Esophagus (tissue), 2 donors: ENCODE results near the gene PSMB7. TPM values are rescaled to one million over a fixed set of nuclear protein-coding genes. Genes with fewer than 3 reads are reported as not detected.

Source experiments
- H3K27ac ChIP-seq, 2 donors: one replicate each; pipeline ENCODE4 v1.5.1; 2013; ENCODE audit warnings: low read depth in 2 of 2, mild to moderate bottlenecking in 2 of 2, inconsistent platforms in 1 of 2, low read length in 1 of 2, moderate library complexity in 1 of 2
- H3K27me3 ChIP-seq, 2 donors: one replicate each; pipeline ENCODE4 v1.6.1; 2013; ENCODE audit warnings: low read length in 2 of 2, control low read depth in 1 of 2, mild to moderate bottlenecking in 1 of 2; ENCODE audit not compliant: insufficient read depth in 2 of 2, control insufficient read depth in 1 of 2
- H3K36me3 ChIP-seq, 2 donors: one replicate each; pipeline ENCODE4 v1.6.1; 2013; ENCODE audit warnings: low read length in 1 of 2; ENCODE audit not compliant: control insufficient read depth in 2 of 2, insufficient read depth in 2 of 2
- H3K4me1 ChIP-seq, 2 donors: one replicate each; pipeline ENCODE4 v1.6.1; 2013; ENCODE audit warnings: low read length in 1 of 2; ENCODE audit not compliant: control insufficient read depth in 2 of 2, insufficient read depth in 2 of 2
- H3K4me3 ChIP-seq, 2 donors: one replicate each; pipeline ENCODE4 v1.5.1; 2013; ENCODE audit warnings: low read length in 2 of 2, mild to moderate bottlenecking in 2 of 2, low read depth in 1 of 2, moderate library complexity in 1 of 2
- H3K9me3 ChIP-seq, 2 donors: one replicate each; pipeline ENCODE4 v1.6.1; 2013; ENCODE audit warnings: mild to moderate bottlenecking in 2 of 2, low read depth in 1 of 2, low read length in 1 of 2, moderate library complexity in 1 of 2; ENCODE audit not compliant: control insufficient read depth in 2 of 2, insufficient read depth in 1 of 2
- WGBS, 2 donors: extraction: QIAGEN DNeasy Blood & Tissue Kit; methylation state at CpG; one replicate each; pipeline ENCODE4 v1.1.7; 2013; 5-methylcytosine and 5-hydroxymethylcytosine counted together
- polyA plus RNA-seq, 2 donors: library from polyadenylated mRNA; stranded (reverse); fragments of 200-250 nt; gene quantifications; one replicate each; pipeline ENCODE4 v1.2.3, GENCODE V29; 2013
- donor health status: healthy with polysubstance abuse.
- donor health status: Bipolar disorder and iron deficiency.

Gene PSMB7
- polyA plus RNA-seq, 2 donors = 137 to 190 TPM

DNA sequence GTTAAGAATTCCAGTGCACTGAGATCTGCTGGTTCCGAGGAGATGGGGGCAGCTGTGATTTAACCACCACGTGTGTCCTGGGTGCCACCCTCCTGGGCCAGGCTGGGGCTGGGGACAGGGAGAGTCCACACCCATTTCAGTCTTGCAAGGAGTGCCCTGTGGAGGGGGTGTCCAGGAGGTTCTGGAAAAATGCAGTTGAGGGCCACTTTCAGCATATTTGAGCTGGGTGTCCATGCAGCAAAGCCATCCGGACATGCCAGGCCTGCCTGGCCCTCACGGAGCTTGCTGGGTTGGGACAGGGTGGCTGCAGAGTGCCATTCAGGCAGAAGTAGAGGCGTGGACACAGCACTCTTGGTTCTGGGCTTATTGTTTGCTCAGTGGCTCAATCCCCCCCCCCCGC, 89.4 kb downstream of the PSMB7 start:
- Histone ChIP-seq H3K27ac (no peak overlapping the region), H3K9me3 (no peaks in the 10 kb centered on the region), H3K27me3 (no peaks in the 10 kb centered on the region), H3K4me1 (no peaks in the 10 kb centered on the region), H3K36me3 (peaks cover 0 to 10% of the 10 kb centered on the region in 2 donors), H3K4me3 (no peak overlapping the region)
- WGBS, 2 donors = 85 to 94% methylated on average over 6 of the region's 6 CpGs

DNA sequence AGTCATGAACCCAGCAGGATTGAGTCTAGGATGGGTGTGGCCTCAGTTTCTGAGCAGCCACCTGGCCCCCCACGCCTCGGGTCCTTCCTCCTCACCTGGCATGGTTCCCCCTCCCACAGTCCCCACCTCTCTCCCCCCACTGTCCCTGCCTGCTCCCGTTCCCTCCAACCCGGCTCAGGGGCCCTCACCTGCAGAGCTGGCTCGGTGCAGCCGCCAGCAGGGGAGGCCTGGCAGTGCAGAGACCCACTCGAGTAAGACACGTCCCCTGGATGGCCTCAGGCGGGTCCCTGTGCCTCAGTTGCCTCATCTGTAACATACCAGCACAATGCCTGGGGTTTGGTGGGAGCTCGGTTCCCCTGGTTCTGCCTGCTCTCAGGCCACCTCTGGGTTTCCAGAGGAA, 91.3 kb downstream of the PSMB7 start:
- H3K27ac ChIP-seq = no peak overlapping the region
- H3K4me3 ChIP-seq = no peak overlapping the region
- no peaks in the 10 kb centered on the region for H3K27me3 ChIP-seq
- 85 to 89% methylated on average over 10 of the region's 10 CpGs for WGBS, 2 donors
- H3K4me1 ChIP-seq = peaks cover 0 to 3% of the 10 kb centered on the region in 2 donors
- H3K9me3 ChIP-seq = no peaks in the 10 kb centered on the region
- peaks cover 0 to 8% of the 10 kb centered on the region in 2 donors for H3K36me3 ChIP-seq

DNA sequence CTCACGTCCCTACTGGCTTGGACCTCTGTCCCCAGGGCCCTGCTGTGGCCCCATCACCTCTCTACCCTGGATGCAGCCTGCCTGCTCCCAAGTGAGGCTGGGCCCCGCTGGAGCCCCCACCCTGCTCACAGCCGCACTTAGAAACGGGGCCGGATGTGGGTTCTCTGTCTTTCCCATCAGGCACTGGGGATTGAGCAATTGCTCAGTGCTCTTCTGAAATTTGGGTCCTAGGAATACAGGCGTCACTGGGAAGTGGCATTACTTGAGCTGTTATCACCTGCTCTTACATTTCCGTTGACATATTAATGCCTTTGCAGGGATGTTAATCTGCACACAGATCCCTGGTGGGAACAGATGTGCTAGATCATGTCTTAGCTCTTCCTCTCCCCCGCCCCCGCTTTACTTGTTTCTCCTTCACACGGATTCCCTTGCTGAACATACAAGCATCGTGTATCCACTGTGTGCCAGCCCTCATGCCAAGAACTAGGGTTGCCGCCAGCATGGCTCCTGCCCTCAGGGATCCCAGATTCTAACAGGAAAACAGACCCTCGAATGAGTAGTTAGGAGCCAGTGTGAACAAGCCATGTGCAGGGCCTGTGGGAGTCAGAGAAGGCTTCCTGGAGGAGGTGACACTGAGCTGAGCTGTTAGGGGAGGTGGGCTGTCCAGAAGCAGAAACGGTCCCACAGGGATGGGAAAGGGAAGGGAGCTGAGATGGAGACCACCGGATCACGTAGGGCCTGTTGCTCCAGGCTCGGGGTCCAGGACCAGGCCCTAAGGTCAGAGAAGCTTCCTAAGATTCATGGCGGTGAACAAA, 92.4 kb downstream of the PSMB7 start:
- Histone ChIP-seq H3K9me3 (no peaks in the 10 kb centered on the region), H3K4me1 (peaks cover 0 to 3% of the 10 kb centered on the region in 2 donors), H3K27me3 (no peaks in the 10 kb centered on the region), H3K36me3 (peaks cover 0 to 3% of the 10 kb centered on the region in 2 donors), H3K27ac (no peak overlapping the region), H3K4me3 (no peak overlapping the region)
- WGBS, 2 donors = 89 to 90% methylated on average over 18 of the region's 18 CpGs

- Histone ChIP-seq H3K27me3 (no peaks in the 10 kb centered on the region), H3K27ac (no peak overlapping the region), H3K36me3 (peaks cover 0 to 3% of the 10 kb centered on the region in 2 donors), H3K9me3 (no peaks in the 10 kb centered on the region), H3K4me3 (no peak overlapping the region), H3K4me1 (peaks cover 0 to 3% of the 10 kb centered on the region in 2 donors)
- 66 to 71% methylated on average over 4 of the region's 4 CpGs for WGBS, 2 donors
These were observed 93.3 kb downstream of the PSMB7 start for GRCh38 chr9:124321935-124322334.

- Histone ChIP-seq H3K9me3 (no peaks in the 10 kb centered on the region), H3K36me3 (peaks cover 0 to 3% of the 10 kb centered on the region in 2 donors), H3K27ac (no peak overlapping the region), H3K4me3 (no peak overlapping the region), H3K4me1 (peaks cover 0 to 3% of the 10 kb centered on the region in 2 donors), H3K27me3 (no peaks in the 10 kb centered on the region)
- 91 to 93% methylated on average over 12 of the region's 12 CpGs for WGBS, 2 donors
These were observed 93.8 kb downstream of the PSMB7 start for GRCh38 chr9:124321416-124321815.

DNA sequence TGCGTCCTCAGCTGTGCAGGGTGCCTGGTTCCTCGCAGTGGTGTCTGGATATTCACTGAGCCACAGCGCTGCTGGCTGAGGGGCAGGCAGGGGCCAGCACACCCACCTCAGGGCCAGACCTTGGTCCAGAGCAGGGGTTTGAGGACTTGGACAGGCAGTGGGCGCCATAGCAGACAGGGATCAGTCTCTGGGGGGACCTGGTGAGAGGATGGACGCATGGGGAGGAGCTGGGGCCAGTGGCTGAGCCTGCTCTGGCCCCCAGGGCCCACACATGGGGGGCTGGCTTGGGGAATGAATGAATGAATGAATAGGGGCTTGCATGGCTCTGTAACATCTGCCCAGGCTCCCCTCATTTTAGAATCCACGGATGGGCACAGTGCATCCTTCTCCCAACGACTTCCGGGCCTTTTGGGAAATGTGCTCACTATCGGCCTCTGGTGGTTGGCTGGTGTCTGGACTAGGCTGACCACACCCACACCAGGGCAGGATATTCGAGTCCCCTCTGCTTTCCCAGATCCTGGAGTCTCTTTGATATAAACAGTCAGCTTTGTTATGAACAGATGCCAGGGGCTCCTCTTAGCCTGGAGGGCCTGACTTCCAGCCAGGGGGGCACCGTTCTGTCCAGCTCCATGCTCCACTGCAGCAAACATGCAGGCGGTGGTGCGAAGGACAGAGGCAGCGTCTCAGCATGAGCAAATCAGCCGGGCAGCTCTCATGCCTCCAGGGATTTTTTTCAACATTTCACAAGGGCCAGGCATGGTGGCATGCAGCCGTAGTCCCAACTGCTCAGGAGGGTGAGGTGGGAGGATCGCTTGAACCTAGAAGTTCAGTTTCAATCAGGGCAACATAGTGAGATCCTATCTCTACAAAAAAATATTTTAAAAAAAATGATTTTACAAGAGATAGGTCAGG, 94.9 kb downstream of the PSMB7 start:
- Histone ChIP-seq H3K4me1 (peaks cover 0 to 3% of the 10 kb centered on the region in 2 donors), H3K9me3 (no peaks in the 10 kb centered on the region), H3K4me3 (no peak overlapping the region), H3K27me3 (no peaks in the 10 kb centered on the region), H3K27ac (no peak overlapping the region), H3K36me3 (peaks cover 0 to 7% of the 10 kb centered on the region in 2 donors)
- 58 to 62% methylated on average over 17 of the region's 17 CpGs for WGBS, 2 donors

- no peaks in the 10 kb centered on the region for H3K9me3 ChIP-seq
- 83 to 84% methylated on average over 13 to 16 of the region's 16 CpGs for WGBS, 2 donors
- H3K4me1 ChIP-seq = peaks cover 0 to 3% of the 10 kb centered on the region in 2 donors
- no peaks in the 10 kb centered on the region for H3K27me3 ChIP-seq
- H3K36me3 ChIP-seq = peaks cover 0 to 4% of the 10 kb centered on the region in 2 donors
- no peak overlapping the region for H3K4me3 ChIP-seq
- H3K27ac ChIP-seq = no peak overlapping the region
These were observed 99.4 kb downstream of the PSMB7 start for GRCh38 chr9:124315882-124316281.

DNA sequence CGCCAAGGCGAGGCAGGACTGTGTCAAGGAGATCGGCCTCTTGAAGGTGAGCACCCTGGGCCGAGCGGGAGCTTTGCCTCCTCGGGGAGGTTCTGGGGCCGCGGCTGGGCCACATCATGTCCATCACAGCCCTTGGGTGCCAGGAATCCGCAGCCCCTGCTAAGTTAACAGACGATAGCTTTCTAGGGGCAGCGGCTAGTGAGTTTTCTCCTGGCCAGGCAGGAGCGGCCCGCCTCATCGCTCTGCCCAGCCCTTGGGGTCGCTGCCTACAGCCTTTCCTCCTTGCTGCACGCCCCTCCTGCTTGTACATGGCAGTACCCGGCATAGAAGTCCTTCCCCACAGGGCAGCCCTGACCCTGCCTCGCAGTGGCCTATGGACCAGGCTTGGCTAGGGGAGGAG, 101.3 kb downstream of the PSMB7 start:
- Histone ChIP-seq H3K4me3 (no peak overlapping the region), H3K27ac (no peak overlapping the region), H3K4me1 (no peaks in the 10 kb centered on the region), H3K27me3 (no peaks in the 10 kb centered on the region), H3K36me3 (peaks cover 0 to 4% of the 10 kb centered on the region in 2 donors), H3K9me3 (no peaks in the 10 kb centered on the region)
- 94 to 97% methylated on average over 18 of the region's 18 CpGs for WGBS, 2 donors

DNA sequence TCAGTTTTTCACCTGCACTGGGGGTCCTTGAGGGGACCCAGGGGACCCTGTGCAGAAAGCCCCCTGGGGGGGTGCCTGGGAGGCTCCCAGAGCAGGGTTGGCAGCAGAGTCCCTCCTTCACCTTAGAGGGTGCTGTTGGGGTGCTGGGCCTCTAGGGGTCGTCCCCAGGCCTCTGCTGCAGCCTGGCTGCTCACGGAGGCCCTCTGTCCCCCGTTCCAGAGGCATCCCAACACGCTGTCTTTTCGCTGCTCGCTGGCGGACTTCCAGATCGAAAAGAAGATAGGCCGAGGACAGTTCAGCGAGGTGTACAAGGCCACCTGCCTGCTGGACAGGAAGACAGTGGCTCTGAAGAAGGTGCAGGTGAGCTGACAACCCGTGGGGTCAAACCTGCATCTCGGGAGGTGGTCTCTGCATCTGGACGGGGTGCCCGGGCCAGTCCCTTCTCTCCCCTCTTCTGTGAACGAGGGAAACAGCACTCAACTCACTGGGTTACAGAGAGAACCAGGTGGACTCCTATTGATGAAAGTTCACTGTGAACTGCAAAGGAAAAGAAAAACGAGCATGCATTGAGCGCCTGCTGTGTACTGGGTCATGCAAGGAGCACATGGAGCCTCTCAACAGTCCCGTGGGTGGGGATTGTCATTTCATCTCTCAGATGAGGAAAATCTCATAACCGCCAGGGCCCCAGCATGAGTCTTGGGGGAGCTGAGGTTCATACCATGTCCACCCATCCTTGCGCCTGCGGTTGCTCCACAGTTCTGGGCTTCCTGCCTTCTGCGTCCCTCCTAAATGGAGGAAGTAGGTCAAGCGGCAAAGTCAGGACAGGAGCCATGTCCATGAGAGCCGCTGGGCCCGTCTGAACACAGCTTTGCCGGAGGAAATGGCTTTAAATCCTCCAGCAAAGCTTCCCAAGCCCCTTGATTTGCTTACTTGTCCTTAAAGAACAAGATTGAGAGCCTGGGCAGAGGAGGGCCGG, 102.7 kb downstream of the PSMB7 start:
- no peak overlapping the region for H3K4me3 ChIP-seq

More for the DNA sequence above, 102.7 kb downstream of the PSMB7 start:
- Histone ChIP-seq H3K4me1 (no peaks in the 10 kb centered on the region), H3K9me3 (no peaks in the 10 kb centered on the region), H3K36me3 (peaks cover 0 to 6% of the 10 kb centered on the region in 2 donors), H3K27me3 (no peaks in the 10 kb centered on the region), H3K27ac (no peak overlapping the region)
- WGBS, 2 donors = 88% methylated on average over 27 of the region's 27 CpGs
